MM.1S (cell line): Measurements from ENCODE around the gene MMP11.

Experiments used
- DNase-seq: peaks from one replicate; pipeline ENCODE4 v3.0.0-alpha.2; 2015
- H2AFZ ChIP-seq: fragments of 300-600 bp; sonication (generic); 2 replicates; pipeline ENCODE4 v1.6.0; 2016; ENCODE audit warnings: antibody characterized with exemption, low read length
- H3F3A ChIP-seq: fragments of 300-600 bp; sonication (generic); 2 replicates; pipeline ENCODE4 v1.6.1; 2016; ENCODE audit warnings: mild to moderate bottlenecking, antibody characterized with exemption, low read length, moderate library complexity, mixed read lengths; ENCODE audit not compliant: insufficient read depth
- H3K27ac ChIP-seq: fragments of 300-600 bp; sonication (generic); 2 replicates; pipeline ENCODE4 v1.5.1; 2016; ENCODE audit warnings: mild to moderate bottlenecking, low read length
- H3K27me3 ChIP-seq: fragments of 300-600 bp; sonication (generic); replicated peaks from 2 replicates; pipeline ENCODE4 v1.6.0; 2016; ENCODE audit warnings: low read length; ENCODE audit not compliant: insufficient read depth
- H3K36me3 ChIP-seq: fragments of 300-600 bp; sonication (generic); replicated peaks from 2 replicates; pipeline ENCODE4 v1.6.1; 2016; ENCODE audit warnings: mild to moderate bottlenecking, low read length, mixed read lengths; ENCODE audit not compliant: insufficient read depth
- H3K4me1 ChIP-seq: fragments of 300-600 bp; sonication (generic); 2 replicates; pipeline ENCODE4 v1.6.1; 2016; ENCODE audit warnings: low read length, mixed read lengths
- H3K4me2 ChIP-seq: fragments of 300-600 bp; sonication (generic); 2 replicates; pipeline ENCODE4 v1.6.0; 2016; ENCODE audit warnings: low read depth, low read length
- H3K4me3 ChIP-seq: fragments of 300-600 bp; sonication (generic); 2 replicates; pipeline ENCODE4 v1.5.1; 2016; ENCODE audit warnings: low read length, mixed read lengths
- H3K79me2 ChIP-seq: fragments of 300-600 bp; sonication (generic); 2 replicates; pipeline ENCODE4 v1.6.1; 2016; ENCODE audit warnings: mixed run types, low read length, mixed read lengths
- H3K9ac ChIP-seq: fragments of 300-600 bp; sonication (generic); 2 replicates; pipeline ENCODE4 v1.6.1; 2016; ENCODE audit warnings: low read length, mixed read lengths
- H3K9me2 ChIP-seq: fragments of 300-600 bp; sonication (generic); replicated peaks from 2 replicates; pipeline ENCODE4 v1.6.1; 2016; ENCODE audit warnings: mild to moderate bottlenecking, low read length, mixed read lengths; ENCODE audit not compliant: insufficient read depth
- H3K9me3 ChIP-seq: fragments of 300-600 bp; sonication (generic); replicated peaks from 2 replicates; pipeline ENCODE4 v1.6.1; 2016; ENCODE audit warnings: mild to moderate bottlenecking, low read length, mixed read lengths; ENCODE audit not compliant: insufficient read depth
- H4K20me1 ChIP-seq: fragments of 300-600 bp; sonication (generic); 2 replicates; pipeline ENCODE4 v1.6.1; 2016; ENCODE audit warnings: mild to moderate bottlenecking, low read length, moderate library complexity, mixed read lengths; ENCODE audit not compliant: insufficient read depth
- CTCF ChIP-seq: fragments of 300-600 bp; sonication (generic); IDR thresholded peaks from 2 replicates; pipeline ENCODE4 v1.5.1; 2016; ENCODE audit warnings: antibody characterized with exemption, low read length, mixed read lengths
- EZH2 ChIP-seq: fragments of 300-600 bp; sonication (generic); optimal IDR thresholded peaks from 2 replicates; pipeline ENCODE3; 2017; ENCODE audit warnings: low read depth, mild to moderate bottlenecking, antibody characterized with exemption, low read length, mixed read lengths
- EZH2phosphoT487 ChIP-seq: fragments of 300-600 bp; sonication (generic); IDR thresholded peaks from 2 replicates; pipeline ENCODE4 v1.6.1; 2018; ENCODE audit warnings: antibody characterized with exemption, low read length

The MMP11 gene

GRCh38 chr22:23815541-23816155 is 43.0 kb downstream of the MMP11 start:
- no peaks in the 10 kb centered on the region for H3K4me1 ChIP-seq
- no peak for DNase-seq
- TF ChIP-seq EZH2phosphoT487 (no peak), CTCF (no peak), EZH2 (no peak)
- no peak overlapping the region for H3K9ac ChIP-seq
- no peaks in the 10 kb centered on the region for H3K27me3 ChIP-seq
- H3K4me2 ChIP-seq: no peak overlapping the region
- H3K79me2 ChIP-seq: no peaks in the 10 kb centered on the region
- H3K27ac ChIP-seq: no peak overlapping the region
- H3K9me2 ChIP-seq: no peaks in the 10 kb centered on the region
- no peaks in the 10 kb centered on the region for H3F3A ChIP-seq
- no peaks in the 10 kb centered on the region for H4K20me1 ChIP-seq
- H3K4me3 ChIP-seq: no peak overlapping the region
- no peak overlapping the region for H2AFZ ChIP-seq
- H3K9me3 ChIP-seq: no peaks in the 10 kb centered on the region
- H3K36me3 ChIP-seq: peaks cover 5% of the 10 kb centered on the region

- Histone ChIP-seq H3K9me2 (no peaks in the 10 kb centered on the region), H3K9ac (no peak overlapping the region), H2AFZ (no peak overlapping the region), H3K79me2 (no peaks in the 10 kb centered on the region), H3K36me3 (peaks cover 5% of the 10 kb centered on the region), H3K4me1 (no peaks in the 10 kb centered on the region), H3F3A (no peaks in the 10 kb centered on the region), H3K4me3 (no peak overlapping the region), H3K27me3 (no peaks in the 10 kb centered on the region), H3K27ac (no peak overlapping the region), H4K20me1 (no peaks in the 10 kb centered on the region), H3K4me2 (no peak overlapping the region), H3K9me3 (no peaks in the 10 kb centered on the region)
- TF ChIP-seq EZH2 (no peak), EZH2phosphoT487 (no peak), CTCF (no peak)
- no peak for DNase-seq
These were observed 43.7 kb downstream of the MMP11 start for GRCh38 chr22:23816156-23816976.

GRCh38 chr22:23817146-23817545 is 44.5 kb downstream of the MMP11 start:
- Histone ChIP-seq H2AFZ (no peak overlapping the region), H3K4me3 (no peak overlapping the region), H4K20me1 (no peaks in the 10 kb centered on the region), H3K36me3 (peaks cover 5% of the 10 kb centered on the region), H3K4me1 (no peaks in the 10 kb centered on the region), H3K9me2 (no peaks in the 10 kb centered on the region), H3K27ac (no peak overlapping the region), H3K9me3 (no peaks in the 10 kb centered on the region), H3K27me3 (no peaks in the 10 kb centered on the region), H3K4me2 (no peak overlapping the region), H3K9ac (no peak overlapping the region), H3K79me2 (no peaks in the 10 kb centered on the region), H3F3A (no peaks in the 10 kb centered on the region)
- TF ChIP-seq CTCF (no peak), EZH2 (no peak)
- no peak for DNase-seq
